Natural killer cell (primary cell): ENCODE measurements around the gene SLC2A5. TPM values are rescaled to one million over a fixed set of nuclear protein-coding genes. Genes with fewer than 3 reads are reported as not detected.

Experiments used
- ATAC-seq, 3 donors: fragments of 150-1000 bp in 2 of 3; fragments of 200-7000 bp in 1 of 3; cut with Tn5 transposase; 1 replicate in 1 of 3; 2 replicates in 2 of 3; pipeline ENCODE4 v1.10.0; 2021; ENCODE audit warnings: mild to moderate bottlenecking in 2 of 3, moderate library complexity in 2 of 3
- DNase-seq, 2 donors: peaks; one replicate each; pipeline versions ENCODE4 v3.0.0 to v3.0.0-alpha.2; 2013 to 2021; ENCODE audit warnings: mixed read lengths in 1 of 2
- H3K27ac ChIP-seq: one replicate; pipeline ENCODE4 v1.5.1; 2013; ENCODE audit warnings: mild to moderate bottlenecking, low read length
- H3K27me3 ChIP-seq: one replicate; pipeline ENCODE4 v1.6.1; 2013; ENCODE audit warnings: low read length; ENCODE audit not compliant: control insufficient read depth, insufficient read depth
- H3K36me3 ChIP-seq: one replicate; pipeline ENCODE4 v1.6.1; 2013; ENCODE audit warnings: low read length; ENCODE audit not compliant: control insufficient read depth, insufficient read depth
- H3K4me1 ChIP-seq: one replicate; pipeline ENCODE4 v1.6.1; 2013; ENCODE audit warnings: low read length; ENCODE audit not compliant: control insufficient read depth, insufficient read depth
- H3K4me3 ChIP-seq: one replicate; pipeline ENCODE4 v1.5.1; 2013; ENCODE audit warnings: low read length
- H3K9me3 ChIP-seq: one replicate; pipeline ENCODE4 v1.6.1; 2013; ENCODE audit warnings: low read length; ENCODE audit not compliant: control insufficient read depth, insufficient read depth
- H3K27ac Mint-ChIP-seq, 2 donors: one replicate each; pipeline ENCODE4 v1.8.0; 2022; ENCODE audit warnings: mild to moderate bottlenecking in 2 of 2, mixed read lengths in 2 of 2, moderate library complexity in 1 of 2
- H3K27me3 Mint-ChIP-seq, 2 donors: one replicate each; pipeline ENCODE4 v1.8.0; 2022; ENCODE audit warnings: low read depth in 2 of 2, mixed read lengths in 2 of 2
- H3K36me3 Mint-ChIP-seq: one replicate; pipeline ENCODE4 v1.8.0; 2022; ENCODE audit warnings: mixed read lengths
- H3K4me1 Mint-ChIP-seq, 2 donors: one replicate each; pipeline ENCODE4 v1.8.0; 2022; ENCODE audit warnings: mixed read lengths in 2 of 2
- H3K4me3 Mint-ChIP-seq: one replicate; pipeline ENCODE4 v1.8.0; 2022; ENCODE audit warnings: mild to moderate bottlenecking, moderate library complexity, mixed read lengths
- H3K9me3 Mint-ChIP-seq, 2 donors: one replicate each; pipeline ENCODE4 v1.8.0; 2022; ENCODE audit warnings: mixed read lengths in 2 of 2
- CTCF ChIP-seq: fragments of 200-600 bp; IDR thresholded peaks from one replicate; pipeline ENCODE4 v1.8.0; 2022; ENCODE audit warnings: antibody characterized with exemption
- WGBS: methylation state at CpG from one replicate; pipeline ENCODE4 v1.1.7; 2013; ENCODE audit warnings: missing lambda C conversion rate; ENCODE audit not compliant: insufficient coverage; 5-methylcytosine and 5-hydroxymethylcytosine counted together
- intact Hi-C: fragments of 100-400 bp; cut with micrococcal nuclease; formaldehyde crosslinking; loops from one replicate; pipeline ENCODE4 v1.14.2; 2022
- total RNA-seq, 4 donors: library from RNA; stranded (reverse); fragments of 120-200 nt in 1 of 4; gene quantifications; one replicate each; pipeline versions ENCODE4 v1.2.3 to v1.2.4, GENCODE V29; 2013 to 2022

The SLC2A5 gene
- total RNA-seq, 3 donors from 2014 or later (not counting 1 experiment from before 2014, with no cell fraction given) = not detected

- H3K27ac Mint-ChIP-seq = no peak overlapping the region
- TF ChIP-seq CTCF = no peak
- Histone ChIP-seq H3K4me3 (no peak overlapping the region), H3K36me3 (no peaks in the 10 kb centered on the region), H3K9me3 (no peaks in the 10 kb centered on the region), H3K27me3 (no peaks in the 10 kb centered on the region), H3K4me1 (peaks cover 11% of the 10 kb centered on the region), H3K27ac (no peak overlapping the region)
- H3K4me1 Mint-ChIP-seq = peaks cover 0 to 9% of the 10 kb centered on the region in 2 donors
- H3K4me3 Mint-ChIP-seq = no peak overlapping the region
- peaks cover 0 to 12% of the 10 kb centered on the region in 2 donors for H3K27me3 Mint-ChIP-seq
- no peaks in the 10 kb centered on the region for H3K9me3 Mint-ChIP-seq
- DNase-seq (no peak), ATAC-seq (no peak)
- H3K36me3 Mint-ChIP-seq = no peaks in the 10 kb centered on the region
- intact Hi-C loops = no loop called here
- WGBS = 90% methylated on average over 36 of the region's 36 CpGs
Measured at GRCh38 chr1:9014475-9015375, 54.7 kb downstream of the SLC2A5 start.

GRCh38 chr1:9013819-9014218 lies 55.6 kb downstream of the SLC2A5 start:
- Mint-ChIP-seq H3K4me1 (peaks cover 0 to 9% of the 10 kb centered on the region in 2 donors), H3K27ac (no peak overlapping the region), H3K36me3 (no peaks in the 10 kb centered on the region), H3K27me3 (peaks cover 0 to 12% of the 10 kb centered on the region in 2 donors), H3K9me3 (no peaks in the 10 kb centered on the region), H3K4me3 (no peak overlapping the region)
- Histone ChIP-seq H3K27me3 (no peaks in the 10 kb centered on the region), H3K9me3 (no peaks in the 10 kb centered on the region), H3K36me3 (no peaks in the 10 kb centered on the region), H3K4me1 (peaks cover 11% of the 10 kb centered on the region), H3K4me3 (no peak overlapping the region), H3K27ac (no peak overlapping the region)
- TF ChIP-seq CTCF = no peak
- 85% methylated on average over 8 of the region's 8 CpGs for WGBS
- intact Hi-C loops = no loop called here
- no peak for ATAC-seq
- no peak for DNase-seq

- Mint-ChIP-seq H3K27ac (peak overlapping the region in 1 of 2 donors; percentile 31), H3K36me3 (no peaks in the 10 kb centered on the region), H3K4me3 (no peak overlapping the region), H3K27me3 (peaks cover 0 to 9% of the 10 kb centered on the region in 2 donors), H3K4me1 (peaks cover 0 to 9% of the 10 kb centered on the region in 2 donors), H3K9me3 (no peaks in the 10 kb centered on the region)
- Histone ChIP-seq H3K27ac (no peak overlapping the region), H3K4me1 (peaks cover 21% of the 10 kb centered on the region), H3K36me3 (no peaks in the 10 kb centered on the region), H3K27me3 (no peaks in the 10 kb centered on the region), H3K9me3 (no peaks in the 10 kb centered on the region), H3K4me3 (no peak overlapping the region)
- no peak for ATAC-seq
- no peak for TF ChIP-seq CTCF
- 30% methylated on average over 8 of the region's 8 CpGs for WGBS
- DNase-seq = no peak
- intact Hi-C loops = no loop called here
Measured at GRCh38 chr1:9010781-9011323, 58.6 kb downstream of the SLC2A5 start.
